Measurements from ENCODE around the gene SELENOI. TPM values are rescaled to one million over a fixed set of nuclear protein-coding genes. Genes with fewer than 3 reads are reported as not detected.
"Not testable (repeated sequence)": the region's sequence is repeated elsewhere in the genome, so short reads cannot be mapped to it uniquely, and the experiment has no call there.

The SELENOI gene
- total and polyA plus RNA-seq, 2 donors (not counting 3 experiments of a cell fraction or from before 2014, with no cell fraction given), result 10.8 to 25.3 TPM

GRCh38 chr2:26366957-26367356 lies 21.0 kb downstream of the SELENOI start:
- no peaks in the 10 kb centered on the region for H3K9me3 ChIP-seq (replicated peaks; ENCODE audit: control insufficient read depth, insufficient read depth, low read length)
- no peaks in the 10 kb centered on the region for H4K20me1 ChIP-seq (replicated peaks; ENCODE audit: control insufficient read depth, extremely low read depth, insufficient read depth, low read length)
- DNase-seq (ENCODE audit: low read depth, low spot score) (no peak), FAIRE-seq (no peak)
- no peak overlapping the region for H3K4me3 ChIP-seq (replicated peaks in 1 of 3; ENCODE audit: insufficient read depth in 1 of 3, low read depth in 1 of 3, low read length in 3 of 3)
- H2AFZ ChIP-seq (ENCODE audit: low read depth, low read length), result no peak overlapping the region
- POLR2A ChIA-PET, result interaction anchor here (1.3 kb wide), 1 partner anchor 21 kb away, joined by 4 read pairs; the partner anchor contains the start of gene SELENOI
- dilution Hi-C loops (cut with MboI; ENCODE audit: extremely low pct_ligation_motif_present, low sequenced_read_pairs) (no loop called here), intact Hi-C loops (cut with micrococcal nuclease) (no loop called here)
- H3K36me3 ChIP-seq (ENCODE audit: control insufficient read depth in 2 of 2, extremely low read depth in 1 of 2, insufficient read depth in 2 of 2, low read length in 2 of 2), result peaks cover 0 to 2% of the 10 kb centered on the region in 2 experiments
- CTCF ChIA-PET, result interaction anchor here (1.2 kb wide), 1 partner anchor 8 kb away, joined by 4 read pairs; no protein-coding TSS in a partner anchor
- TF ChIP-seq MYC (IDR thresholded peaks at IDR 0.05; ENCODE audit: low read depth, low read length), result no peak
- no peak for TF ChIP-seq FOS (IDR thresholded peaks at IDR 0.05; ENCODE audit: borderline replicate concordance, insufficient read depth, low read length)
- no peak for TF ChIP-seq POLR2A (IDR thresholded peaks at IDR 0.05; ENCODE audit: low read depth, low read length)
- no peak for TF ChIP-seq POLR2AphosphoS5 (IDR thresholded peaks at IDR 0.05; ENCODE audit: insufficient read depth, low read depth, low read length)
- TF ChIP-seq MAX (IDR thresholded peaks at IDR 0.05; ENCODE audit: insufficient read depth, insufficient read length), result no peak
- no peak for TF ChIP-seq GATA2 (IDR thresholded peaks at IDR 0.05; ENCODE audit: insufficient read depth, insufficient read length, low read depth, low read length)
- no peak for TF ChIP-seq EZH2 (IDR thresholded peaks at IDR 0.05; ENCODE audit: borderline replicate concordance, low read depth, low read length, severe bottlenecking)
- no peak for TF ChIP-seq JUN (IDR thresholded peaks at IDR 0.05; ENCODE audit: borderline replicate concordance, insufficient read depth, insufficient read length, low read depth)
- no TSS peak for BruUV-seq (replicated peaks)
- H3K79me2 ChIP-seq (ENCODE audit: control insufficient read depth, insufficient read depth, low read length), result peaks cover 18% of the 10 kb centered on the region
- H3K27ac ChIP-seq (ENCODE audit: insufficient read depth, low read depth, low read length), result no peak overlapping the region
- H3K4me2 ChIP-seq (ENCODE audit: insufficient read depth, low read length), result no peak overlapping the region
- H3K4me1 ChIP-seq (ENCODE audit: control insufficient read depth, extremely low read depth, insufficient read depth, low read length), result no peaks in the 10 kb centered on the region
- H3K9me1 ChIP-seq (replicated peaks; ENCODE audit: control insufficient read depth, extremely low read depth, insufficient read depth, low read length), result no peaks in the 10 kb centered on the region
- no peak overlapping the region for H3K9ac ChIP-seq (replicated peaks; ENCODE audit: extremely low read depth, insufficient read depth, low read length)
- H3K27me3 ChIP-seq (ENCODE audit: control insufficient read depth in 2 of 2, insufficient read depth in 2 of 2, low read length in 2 of 2), result no peaks in the 10 kb centered on the region

GRCh38 chr2:26369664-26370063 lies 23.7 kb downstream of the SELENOI start:
- H3K9ac ChIP-seq (replicated peaks; ENCODE audit: extremely low read depth, insufficient read depth, low read length); H3K27ac ChIP-seq (ENCODE audit: insufficient read depth, low read depth, low read length); CTCF ChIA-PET; H3K36me3 ChIP-seq (ENCODE audit: control insufficient read depth in 2 of 2, extremely low read depth in 1 of 2, insufficient read depth in 2 of 2, low read length in 2 of 2); DNase-seq (ENCODE audit: low read depth, low spot score); H3K4me3 ChIP-seq (replicated peaks in 1 of 3; ENCODE audit: insufficient read depth in 1 of 3, low read depth in 1 of 3, low read length in 3 of 3); H4K20me1 ChIP-seq (replicated peaks; ENCODE audit: control insufficient read depth, extremely low read depth, insufficient read depth, low read length); H2AFZ ChIP-seq (ENCODE audit: low read depth, low read length); dilution Hi-C loops (cut with MboI; ENCODE audit: extremely low pct_ligation_motif_present, low sequenced_read_pairs); H3K9me3 ChIP-seq (replicated peaks; ENCODE audit: control insufficient read depth, insufficient read depth, low read length); POLR2A ChIA-PET; H3K4me1 ChIP-seq (ENCODE audit: control insufficient read depth, extremely low read depth, insufficient read depth, low read length); BruUV-seq (replicated peaks); H3K4me2 ChIP-seq (ENCODE audit: insufficient read depth, low read length); H3K27me3 ChIP-seq (ENCODE audit: control insufficient read depth in 2 of 2, insufficient read depth in 2 of 2, low read length in 2 of 2); H3K79me2 ChIP-seq (ENCODE audit: control insufficient read depth, insufficient read depth, low read length); intact Hi-C loops (cut with micrococcal nuclease); FAIRE-seq; H3K9me1 ChIP-seq (replicated peaks; ENCODE audit: control insufficient read depth, extremely low read depth, insufficient read depth, low read length): not testable (repeated sequence)

GRCh38 chr2:26370909-26371308 lies 25.0 kb downstream of the SELENOI start:
- FAIRE-seq; H3K4me3 ChIP-seq (replicated peaks in 1 of 3; ENCODE audit: insufficient read depth in 1 of 3, low read depth in 1 of 3, low read length in 3 of 3); DNase-seq (ENCODE audit: low read depth, low spot score); BruUV-seq (replicated peaks); intact Hi-C loops (cut with micrococcal nuclease); H3K36me3 ChIP-seq (ENCODE audit: control insufficient read depth in 2 of 2, extremely low read depth in 1 of 2, insufficient read depth in 2 of 2, low read length in 2 of 2); H3K79me2 ChIP-seq (ENCODE audit: control insufficient read depth, insufficient read depth, low read length); H2AFZ ChIP-seq (ENCODE audit: low read depth, low read length); POLR2A ChIA-PET; H3K4me2 ChIP-seq (ENCODE audit: insufficient read depth, low read length); H4K20me1 ChIP-seq (replicated peaks; ENCODE audit: control insufficient read depth, extremely low read depth, insufficient read depth, low read length); H3K27ac ChIP-seq (ENCODE audit: insufficient read depth, low read depth, low read length); dilution Hi-C loops (cut with MboI; ENCODE audit: extremely low pct_ligation_motif_present, low sequenced_read_pairs); CTCF ChIA-PET; H3K9ac ChIP-seq (replicated peaks; ENCODE audit: extremely low read depth, insufficient read depth, low read length); H3K9me1 ChIP-seq (replicated peaks; ENCODE audit: control insufficient read depth, extremely low read depth, insufficient read depth, low read length); H3K9me3 ChIP-seq (replicated peaks; ENCODE audit: control insufficient read depth, insufficient read depth, low read length); H3K4me1 ChIP-seq (ENCODE audit: control insufficient read depth, extremely low read depth, insufficient read depth, low read length); H3K27me3 ChIP-seq (ENCODE audit: control insufficient read depth in 2 of 2, insufficient read depth in 2 of 2, low read length in 2 of 2): not testable (repeated sequence)
